Colonic mucosa (tissue), 4 donors: ENCODE data around the gene AK8. TPM values are rescaled to one million over a fixed set of nuclear protein-coding genes. Genes with fewer than 3 reads are reported as not detected.

Experiments used
- DNase-seq: peaks from one replicate; pipeline ENCODE4 v3.0.0-alpha.2; 2020
- H3K27ac ChIP-seq: fragments of 200-600 bp; one replicate; pipeline ENCODE4 v1.8.0; 2021
- H3K27me3 ChIP-seq: fragments of 200-600 bp; one replicate; pipeline ENCODE4 v1.8.0; 2021
- H3K36me3 ChIP-seq: fragments of 200-600 bp; one replicate; pipeline ENCODE4 v1.8.0; 2021
- H3K4me1 ChIP-seq: fragments of 200-600 bp; one replicate; pipeline ENCODE4 v1.8.0; 2021; ENCODE audit warnings: mild to moderate bottlenecking
- H3K4me3 ChIP-seq: fragments of 200-600 bp; one replicate; pipeline ENCODE4 v1.8.0; 2021
- H3K9ac ChIP-seq, 2 donors: one replicate each; pipeline ENCODE4 v1.7.0; 2013; ENCODE audit warnings: control low read depth in 2 of 2, low read depth in 2 of 2, low read length in 2 of 2
- H3K9me3 ChIP-seq: fragments of 200-600 bp; one replicate; pipeline ENCODE4 v1.8.0; 2021
- intact Hi-C: fragments of 100-400 bp; cut with DNase I; formaldehyde crosslinking; loops from one replicate; pipeline ENCODE4 v1.14.1; 2022
- total RNA-seq, 2 donors: library from RNA; stranded (reverse); fragmentation: NEBNext Ultra II Directional in 1 of 2; extraction: Animal tissue kit (Norgen Biotek cat#: 25700) in 1 of 2; gene quantifications; one replicate each; pipeline ENCODE4 v1.2.1, GENCODE V29; 2021
- TF ChIP-seq, protein P1 (sequence below): fragments of 200-600 bp; IDR thresholded peaks from one replicate; pipeline ENCODE4 v1.8.0; 2022; ENCODE audit warnings: antibody characterized with exemption, mild to moderate bottlenecking
- donor health status: healthy.
- donor health status: DM: no; HTN: no; CAD: no.
- donor health status: DM: no; HTN: no; CAD: no.

AK8 gene
- total RNA-seq, 2 donors from 2014 or later = 0.16 to 0.59 TPM

DNA sequence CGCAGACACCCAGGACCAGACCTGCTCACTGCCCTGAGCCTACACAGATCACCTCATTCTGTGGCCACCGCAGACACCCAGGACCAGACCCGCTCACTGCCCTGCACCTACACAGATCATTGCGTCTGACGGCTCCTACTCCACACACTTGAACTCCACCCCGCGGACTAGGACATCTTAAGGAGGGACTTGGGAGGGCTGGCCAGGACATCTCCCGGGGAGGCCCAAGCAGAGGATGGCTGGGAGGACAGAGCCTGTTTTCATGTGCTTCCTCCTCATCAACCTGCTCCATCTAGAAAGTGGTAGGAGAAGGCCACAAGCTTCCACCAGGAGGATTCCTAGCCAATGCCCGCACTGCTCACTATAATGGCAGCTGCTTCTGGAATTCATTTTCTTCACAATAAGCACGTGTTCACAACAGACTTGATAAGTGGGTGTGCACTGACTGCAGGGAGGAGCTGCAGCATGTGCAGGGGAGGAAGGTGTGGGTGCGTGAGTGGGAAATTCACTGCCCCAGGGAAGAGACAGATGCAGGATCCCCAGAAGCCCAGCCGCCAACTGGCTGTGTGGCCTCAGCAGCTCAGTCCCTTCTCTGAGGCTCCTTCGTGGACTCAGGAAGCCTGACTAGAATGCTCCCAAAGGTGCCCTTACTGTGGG, 64.8 kb downstream of the AK8 start:
- no peaks in the 10 kb centered on the region for H3K27me3 ChIP-seq
- no peaks in the 10 kb centered on the region for H3K36me3 ChIP-seq
- no peaks in the 10 kb centered on the region for H3K9me3 ChIP-seq
- H3K27ac ChIP-seq = no peak overlapping the region
- no peak overlapping the region for H3K4me3 ChIP-seq
- DNase-seq = no peak
- H3K4me1 ChIP-seq = no peaks in the 10 kb centered on the region
- no peak overlapping the region for H3K9ac ChIP-seq
- intact Hi-C loops = loop anchor here (5.0 kb wide), 1 partner anchor 89 kb away; no protein-coding TSS in a partner anchor
- TF ChIP-seq, protein P1, sequence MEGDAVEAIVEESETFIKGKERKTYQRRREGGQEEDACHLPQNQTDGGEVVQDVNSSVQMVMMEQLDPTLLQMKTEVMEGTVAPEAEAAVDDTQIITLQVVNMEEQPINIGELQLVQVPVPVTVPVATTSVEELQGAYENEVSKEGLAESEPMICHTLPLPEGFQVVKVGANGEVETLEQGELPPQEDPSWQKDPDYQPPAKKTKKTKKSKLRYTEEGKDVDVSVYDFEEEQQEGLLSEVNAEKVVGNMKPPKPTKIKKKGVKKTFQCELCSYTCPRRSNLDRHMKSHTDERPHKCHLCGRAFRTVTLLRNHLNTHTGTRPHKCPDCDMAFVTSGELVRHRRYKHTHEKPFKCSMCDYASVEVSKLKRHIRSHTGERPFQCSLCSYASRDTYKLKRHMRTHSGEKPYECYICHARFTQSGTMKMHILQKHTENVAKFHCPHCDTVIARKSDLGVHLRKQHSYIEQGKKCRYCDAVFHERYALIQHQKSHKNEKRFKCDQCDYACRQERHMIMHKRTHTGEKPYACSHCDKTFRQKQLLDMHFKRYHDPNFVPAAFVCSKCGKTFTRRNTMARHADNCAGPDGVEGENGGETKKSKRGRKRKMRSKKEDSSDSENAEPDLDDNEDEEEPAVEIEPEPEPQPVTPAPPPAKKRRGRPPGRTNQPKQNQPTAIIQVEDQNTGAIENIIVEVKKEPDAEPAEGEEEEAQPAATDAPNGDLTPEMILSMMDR = no peak

DNA sequence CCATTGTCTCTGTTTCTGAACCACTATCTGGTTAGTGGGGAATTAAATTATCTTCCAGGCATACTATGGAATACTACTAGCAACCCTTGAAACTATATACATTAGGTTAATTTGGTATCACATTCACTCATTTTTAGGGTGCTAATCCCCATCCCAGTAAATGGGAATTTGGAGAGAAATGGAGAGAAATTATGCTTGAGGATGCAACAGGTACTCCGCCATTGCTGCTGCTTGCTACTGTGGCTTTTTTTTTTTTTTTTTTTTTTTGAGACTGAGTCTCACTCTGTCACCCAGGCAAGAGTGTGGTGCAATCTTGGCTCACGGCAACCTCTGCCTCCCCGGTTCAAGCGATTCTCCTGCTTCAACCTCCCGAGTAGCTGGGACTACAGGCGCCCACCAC, 66.1 kb downstream of the AK8 start:
- TF ChIP-seq, protein P1 = no peak
- H3K36me3 ChIP-seq = no peaks in the 10 kb centered on the region
- H3K4me3 ChIP-seq = no peak overlapping the region
- H3K9me3 ChIP-seq = no peaks in the 10 kb centered on the region
- H3K9ac ChIP-seq = no peak overlapping the region
- intact Hi-C loops = loop anchor here (5.0 kb wide), 1 partner anchor 90 kb away; no protein-coding TSS in a partner anchor
- H3K27ac ChIP-seq = no peak overlapping the region
- no peaks in the 10 kb centered on the region for H3K27me3 ChIP-seq
- H3K4me1 ChIP-seq = no peaks in the 10 kb centered on the region
- DNase-seq = no peak

DNA sequence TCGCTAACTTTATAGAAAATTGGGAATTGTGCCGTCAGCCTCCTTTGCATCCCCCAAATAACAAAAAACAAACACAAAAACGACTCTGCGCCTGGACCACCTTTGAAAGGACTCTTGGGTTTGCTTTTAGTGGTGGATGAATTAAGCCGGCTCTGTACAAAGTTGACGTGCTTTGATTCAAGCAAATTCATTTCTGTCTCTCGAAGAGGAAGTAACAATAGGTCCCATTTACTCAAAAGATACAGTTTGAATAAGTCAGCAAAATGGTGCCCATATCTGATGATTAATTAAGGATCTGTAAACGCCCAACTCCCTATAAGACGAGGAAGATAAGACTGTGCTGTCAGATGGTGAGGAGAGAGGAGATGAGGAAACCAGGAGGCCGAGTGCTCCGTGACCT, 67.8 kb downstream of the AK8 start:
- Histone ChIP-seq H3K4me3 (no peak overlapping the region), H3K4me1 (no peaks in the 10 kb centered on the region), H3K27ac (no peak overlapping the region), H3K36me3 (no peaks in the 10 kb centered on the region), H3K9ac (no peak overlapping the region), H3K27me3 (no peaks in the 10 kb centered on the region), H3K9me3 (no peaks in the 10 kb centered on the region)
- TF ChIP-seq, protein P1 = no peak
- no peak for DNase-seq
- intact Hi-C loops = loop anchor here (5.0 kb wide), 1 partner anchor 92 kb away; no protein-coding TSS in a partner anchor

DNA sequence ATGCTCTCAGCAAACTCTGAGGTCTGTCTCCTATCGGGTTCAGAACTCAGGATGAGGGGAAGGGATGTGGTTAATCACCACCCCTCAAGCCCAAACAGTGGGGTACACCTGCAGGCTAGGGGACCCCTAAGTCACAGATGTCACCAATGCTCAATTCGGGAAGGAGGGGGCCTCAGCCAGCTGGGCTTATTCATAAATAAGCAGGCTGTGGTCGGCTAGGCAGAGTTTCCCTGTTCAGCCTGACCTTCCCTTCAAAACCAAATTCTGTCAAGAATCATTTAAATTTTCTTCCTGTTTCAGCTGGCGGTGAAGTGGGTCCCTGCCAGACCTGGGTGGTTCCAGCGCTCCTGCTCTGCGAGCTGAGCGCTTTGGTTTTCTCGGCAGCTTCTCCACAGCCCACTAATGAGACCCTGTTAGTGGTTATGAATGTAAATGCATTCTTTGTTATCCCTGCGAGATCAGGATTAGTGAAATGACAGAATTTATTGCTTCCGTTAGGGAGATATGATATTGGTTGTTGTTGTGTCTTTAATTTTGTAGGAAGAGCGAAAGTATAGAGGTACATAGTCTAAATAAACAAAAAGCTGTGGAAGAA, 68.3 kb downstream of the AK8 start:
- DNase-seq = no peak
- Histone ChIP-seq H3K27ac (no peak overlapping the region), H3K9me3 (no peaks in the 10 kb centered on the region), H3K36me3 (no peaks in the 10 kb centered on the region), H3K4me3 (no peak overlapping the region), H3K27me3 (peaks cover 1% of the 10 kb centered on the region), H3K9ac (no peak overlapping the region), H3K4me1 (no peaks in the 10 kb centered on the region)
- intact Hi-C loops = loop anchor here (5.0 to 10.0 kb wide), 2 partner anchors 93 to 165 kb away; partner anchors contain the start of gene GFI1B
- TF ChIP-seq, protein P1 = no peak

DNA sequence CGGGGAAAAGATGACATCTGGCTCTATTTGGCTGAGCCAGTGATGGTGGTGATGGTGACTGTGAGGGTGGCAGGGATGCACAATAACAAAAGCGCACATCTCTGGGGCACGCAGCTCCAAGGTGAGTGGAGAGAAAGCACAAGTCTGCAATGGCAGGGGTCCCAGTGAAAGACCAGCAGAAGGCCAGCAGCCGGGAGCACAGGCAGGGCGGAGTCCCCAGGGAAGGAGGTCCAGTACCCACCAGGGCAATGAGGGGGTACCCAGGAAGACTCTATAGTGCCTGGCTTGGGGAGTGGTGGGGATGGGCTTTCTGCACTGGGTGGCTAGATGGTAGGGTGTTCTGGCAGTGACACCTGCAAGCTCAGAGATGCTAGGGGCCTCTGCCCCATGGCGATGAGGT, 69.4 kb downstream of the AK8 start:
- no peak overlapping the region for H3K27ac ChIP-seq
- no peak overlapping the region for H3K4me3 ChIP-seq
- H3K9ac ChIP-seq = no peak overlapping the region
- intact Hi-C loops = loop anchor here (10.0 kb wide), 1 partner anchor 166 kb away; the partner anchor contains the start of gene GFI1B
- TF ChIP-seq, protein P1 = no peak
- no peaks in the 10 kb centered on the region for H3K36me3 ChIP-seq
- H3K27me3 ChIP-seq = peaks cover 4% of the 10 kb centered on the region
- no peaks in the 10 kb centered on the region for H3K4me1 ChIP-seq
- DNase-seq = no peak
- no peaks in the 10 kb centered on the region for H3K9me3 ChIP-seq
